Adrenal gland (tissue), 5 donors: ENCODE results near the gene NR1D2.

Experiments
- POLR2A ChIP-seq, 2 donors: fragments of 450-650 bp; IDR thresholded peaks; one replicate each; pipeline ENCODE4 v1.6.1; 2017; ENCODE audit warnings: antibody characterized with exemption in 2 of 2, mild to moderate bottlenecking in 2 of 2, moderate library complexity in 1 of 2
- TF ChIP-seq, protein P1 (sequence below), 6 experiments: fragments of 450-650 bp in 4 of 6; fragments of 200-600 bp in 2 of 6; sonication (generic) in 1 of 6; IDR thresholded peaks; 1 replicate in 5 of 6; 2 replicates in 1 of 6; pipeline versions ENCODE4 v1.5.1 to v1.8.0; 2016 to 2021; ENCODE audit warnings: antibody characterized with exemption in 6 of 6, mild to moderate bottlenecking in 2 of 6, moderate library complexity in 1 of 6
- donor health status: DM: no; HTN: no; CAD: no.

DNA sequence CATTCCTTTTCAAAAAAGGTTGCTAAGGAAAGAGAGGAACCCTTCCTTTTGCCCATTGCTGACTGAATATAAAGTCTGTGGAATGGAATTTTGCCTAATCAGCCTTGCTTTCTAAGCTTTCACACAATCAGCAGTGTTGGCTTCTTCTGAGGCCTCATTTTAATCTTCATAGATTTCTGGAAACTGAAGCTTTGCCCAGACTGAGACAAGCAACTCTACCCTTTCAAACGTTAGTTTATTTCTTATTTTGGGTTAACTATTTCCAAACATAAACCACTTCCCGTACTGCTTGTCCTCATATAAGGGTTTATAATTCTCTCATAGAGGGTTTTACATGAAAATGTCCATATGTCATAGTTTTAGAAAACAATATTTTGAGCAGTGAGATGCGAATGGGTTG lies 82.9 kb downstream of the NR1D2 start:
- TF ChIP-seq, protein P1, sequence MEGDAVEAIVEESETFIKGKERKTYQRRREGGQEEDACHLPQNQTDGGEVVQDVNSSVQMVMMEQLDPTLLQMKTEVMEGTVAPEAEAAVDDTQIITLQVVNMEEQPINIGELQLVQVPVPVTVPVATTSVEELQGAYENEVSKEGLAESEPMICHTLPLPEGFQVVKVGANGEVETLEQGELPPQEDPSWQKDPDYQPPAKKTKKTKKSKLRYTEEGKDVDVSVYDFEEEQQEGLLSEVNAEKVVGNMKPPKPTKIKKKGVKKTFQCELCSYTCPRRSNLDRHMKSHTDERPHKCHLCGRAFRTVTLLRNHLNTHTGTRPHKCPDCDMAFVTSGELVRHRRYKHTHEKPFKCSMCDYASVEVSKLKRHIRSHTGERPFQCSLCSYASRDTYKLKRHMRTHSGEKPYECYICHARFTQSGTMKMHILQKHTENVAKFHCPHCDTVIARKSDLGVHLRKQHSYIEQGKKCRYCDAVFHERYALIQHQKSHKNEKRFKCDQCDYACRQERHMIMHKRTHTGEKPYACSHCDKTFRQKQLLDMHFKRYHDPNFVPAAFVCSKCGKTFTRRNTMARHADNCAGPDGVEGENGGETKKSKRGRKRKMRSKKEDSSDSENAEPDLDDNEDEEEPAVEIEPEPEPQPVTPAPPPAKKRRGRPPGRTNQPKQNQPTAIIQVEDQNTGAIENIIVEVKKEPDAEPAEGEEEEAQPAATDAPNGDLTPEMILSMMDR (IDR thresholded peaks at IDR 0.05) = no peak
- no peak for TF ChIP-seq POLR2A (IDR thresholded peaks at IDR 0.05)
